H1 (cell line): ENCODE results near the gene C1RL. TPM values are rescaled to one million over a fixed set of nuclear protein-coding genes. Genes with fewer than 3 reads are reported as not detected.

Experiments used
- ATF2 ChIP-seq: IDR thresholded peaks from 2 replicates; pipeline ENCODE4 v1.6.1; 2012; ENCODE audit warnings: low read length, inconsistent platforms
- FOSL1 ChIP-seq: IDR thresholded peaks from 2 replicates; pipeline ENCODE4 v1.6.1; 2011; ENCODE audit warnings: mild to moderate bottlenecking, low read depth, low read length, moderate library complexity; ENCODE audit not compliant: insufficient read depth
- HDAC6 ChIP-seq: IDR thresholded peaks from one replicate; pipeline ENCODE4 v1.7.1; 2012; ENCODE audit warnings: low read depth, mild to moderate bottlenecking, inconsistent platforms, low read length, moderate library complexity
- JUN ChIP-seq: IDR thresholded peaks from 2 replicates; pipeline ENCODE4 v1.6.1; 2011; ENCODE audit warnings: low read depth, mild to moderate bottlenecking, improper control_type of control experiment, low read length
- KDM5A ChIP-seq: fragments of 200-600 bp; IDR thresholded peaks from 2 replicates; pipeline ENCODE4 v1.7.1; 2012; ENCODE audit warnings: mild to moderate bottlenecking, low read length, inconsistent platforms, mixed read lengths
- MAFK ChIP-seq: IDR thresholded peaks from 2 replicates; pipeline ENCODE4 v1.6.1; 2012; ENCODE audit warnings: low read depth, mild to moderate bottlenecking, improper control_type of control experiment, low read length
- POU5F1 ChIP-seq: IDR thresholded peaks from 2 replicates; pipeline ENCODE4 v1.6.1; 2011; ENCODE audit warnings: low read depth, mild to moderate bottlenecking, low read length, moderate library complexity
- TAF7 ChIP-seq: optimal IDR thresholded peaks from 2 replicates; pipeline ENCODE3; 2011; ENCODE audit warnings: low read depth, mild to moderate bottlenecking, inconsistent platforms, low read length, moderate library complexity, borderline replicate concordance
- polyA plus RNA-seq, 7 experiments: library from polyadenylated mRNA; depleted of rRNA in 3 of 7; stranded (reverse) in 5 of 7; unstranded in 2 of 7; fragments of >200 nt in 5 of 7; fragments of 200-250 nt in 2 of 7; gene quantifications; 1 replicate in 5 of 7; 2 replicates in 1 of 7; 4 replicates in 1 of 7; pipeline versions ENCODE4 v1.2.1 to v1.2.3, GENCODE V29; 2011 to 2013; ENCODE audit warnings: missing spikeins in 2 of 7, mixed read lengths in 2 of 7
- total RNA-seq: library from RNA; stranded (reverse); fragmentation: NEBNext Ultra II Directional; extraction: Animal tissue kit (Norgen Biotek cat#: 25700); gene quantifications from 2 replicates; pipeline ENCODE4 v1.2.1, GENCODE V29; 2021
- TF ChIP-seq, protein P1 (sequence below): IDR thresholded peaks from 2 replicates; pipeline ENCODE4 v1.6.1; 2012; ENCODE audit warnings: inconsistent platforms

C1RL gene
- total and polyA plus RNA-seq, 2 of the 8 experiments (the other 6 are each of a cell fraction or from before 2014, with no cell fraction given): 11.4 to 15.5 TPM

- TF ChIP-seq POU5F1 (no peak), FOSL1 (no peak), ATF2 (no peak), TAF7 (no peak), MAFK (no peak), HDAC6 (no peak), JUN (no peak), KDM5A (no peak)
- TF ChIP-seq, protein P1, sequence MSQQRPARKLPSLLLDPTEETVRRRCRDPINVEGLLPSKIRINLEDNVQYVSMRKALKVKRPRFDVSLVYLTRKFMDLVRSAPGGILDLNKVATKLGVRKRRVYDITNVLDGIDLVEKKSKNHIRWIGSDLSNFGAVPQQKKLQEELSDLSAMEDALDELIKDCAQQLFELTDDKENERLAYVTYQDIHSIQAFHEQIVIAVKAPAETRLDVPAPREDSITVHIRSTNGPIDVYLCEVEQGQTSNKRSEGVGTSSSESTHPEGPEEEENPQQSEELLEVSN: no peak
These were observed 25.9 kb downstream of the C1RL start (continued) for GRCh38 chr12:7083125-7083524.
